ENCODE measurements around the gene SYS1. TPM values are rescaled to one million over a fixed set of nuclear protein-coding genes. Genes with fewer than 3 reads are reported as not detected.
A peak's percentile ranks its signal among the peaks of the same experiment; 100 is the strongest.

The SYS1 gene
- total RNA-seq: 10 to 100 TPM; 23.9 to 25.6 TPM

DNA sequence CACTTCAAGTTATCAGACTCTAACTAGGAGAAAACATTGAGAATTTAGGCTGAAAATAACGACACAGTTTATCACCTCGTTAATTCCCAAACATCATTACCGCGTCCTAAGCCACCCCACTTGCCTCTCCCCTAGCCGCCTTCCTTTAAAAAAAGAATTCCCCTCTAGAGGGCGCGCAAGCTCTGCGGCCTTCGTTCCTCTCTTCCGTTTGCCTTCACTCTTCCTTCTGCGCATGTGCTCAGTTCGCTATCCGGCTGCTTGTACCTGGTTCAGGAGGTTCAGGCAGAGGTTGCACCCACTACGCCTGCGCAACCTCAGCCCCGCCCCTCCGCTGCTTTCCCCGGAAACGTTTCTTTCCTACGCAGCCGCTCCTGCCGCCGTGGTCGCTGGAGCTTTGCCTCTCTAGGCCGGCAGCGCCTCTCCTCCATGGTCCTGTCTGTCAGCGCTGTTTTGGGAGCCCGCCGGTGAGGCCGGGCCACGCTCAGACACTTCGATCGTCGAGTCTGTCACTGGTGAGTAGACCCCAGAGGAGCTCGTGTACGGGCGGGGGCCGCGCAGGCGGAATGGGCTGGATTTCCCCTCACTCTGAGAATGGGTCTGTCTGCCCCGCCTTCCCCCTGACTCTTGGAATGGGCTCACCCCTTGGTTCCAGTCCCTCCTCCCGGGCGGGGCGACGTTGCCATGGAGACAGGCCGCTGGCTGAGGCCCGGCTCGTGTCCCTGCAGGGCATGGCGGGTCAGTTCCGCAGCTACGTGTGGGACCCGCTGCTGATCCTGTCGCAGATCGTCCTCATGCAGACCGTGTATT lies at the start of gene SYS1:
Gene SYS1, plus strand, starts transcription at position 353 of the 807 bp plus-strand sequence. Its CDS starts 376 bp downstream, at position 729.
- Mint-ChIP-seq H3K27me3 (no peaks in the 10 kb centered on the region), H3K4me3 (peak within 1 kb of the TSS; percentile 92), H3K9me3 (no peaks in the 10 kb centered on the region), H3K36me3 (ENCODE audit: low read depth) (peaks cover 24% of the 10 kb centered on the region), H3K4me1 (peaks cover 59% of the 10 kb centered on the region), H3K27ac (peak within 1 kb of the TSS; percentile 92)
- CTCF ChIA-PET: interaction anchor here (0.6 to 4.5 kb wide), 43 partner anchors 10 to 753 kb away, joined by 3 to 71 read pairs (median 4); partner anchors contain the start of genes DBNDD2, PIGT, SDC4 and WFDC10A
- POLR2A ChIA-PET: interaction anchor here (0.6 to 1.6 kb wide), 3 partner anchors 10 to 74 kb away, joined by 3 to 10 read pairs (median 5); no protein-coding TSS in a partner anchor
- DNase-seq: peak; percentile 99

- Mint-ChIP-seq H3K9me3 (no peaks in the 10 kb centered on the region), H3K4me3 (no peak overlapping the region), H3K27me3 (peaks cover 48% of the 10 kb centered on the region), H3K36me3 (ENCODE audit: low read depth) (no peaks in the 10 kb centered on the region), H3K27ac (no peak overlapping the region), H3K4me1 (peaks cover 34% of the 10 kb centered on the region)
- ChIA-PET CTCF (interaction anchor here (1.0 to 1.4 kb wide), 4 partner anchors 11 to 457 kb away, joined by 3 to 5 read pairs (median 4); no protein-coding TSS in a partner anchor), POLR2A (no interaction called here)
- DNase-seq: no peak
Measured at GRCh38 chr20:45313943-45314342, 49.0 kb upstream of the SYS1 start.

GRCh38 chr20:45315672-45316071 lies 47.3 kb upstream of the SYS1 start:
- no peak for DNase-seq
- H3K27me3 Mint-ChIP-seq: peaks cover 43% of the 10 kb centered on the region
- no peaks in the 10 kb centered on the region for H3K36me3 Mint-ChIP-seq (ENCODE audit: low read depth)
- no peak overlapping the region for H3K4me3 Mint-ChIP-seq
- H3K9me3 Mint-ChIP-seq: no peaks in the 10 kb centered on the region
- H3K27ac Mint-ChIP-seq: no peak overlapping the region
- H3K4me1 Mint-ChIP-seq: peaks cover 43% of the 10 kb centered on the region
- ChIA-PET POLR2A (no interaction called here), CTCF (interaction anchor here (0.6 to 0.7 kb wide), 3 partner anchors 11 to 456 kb away, joined by 3 to 4 read pairs (median 3); no protein-coding TSS in a partner anchor)

DNA sequence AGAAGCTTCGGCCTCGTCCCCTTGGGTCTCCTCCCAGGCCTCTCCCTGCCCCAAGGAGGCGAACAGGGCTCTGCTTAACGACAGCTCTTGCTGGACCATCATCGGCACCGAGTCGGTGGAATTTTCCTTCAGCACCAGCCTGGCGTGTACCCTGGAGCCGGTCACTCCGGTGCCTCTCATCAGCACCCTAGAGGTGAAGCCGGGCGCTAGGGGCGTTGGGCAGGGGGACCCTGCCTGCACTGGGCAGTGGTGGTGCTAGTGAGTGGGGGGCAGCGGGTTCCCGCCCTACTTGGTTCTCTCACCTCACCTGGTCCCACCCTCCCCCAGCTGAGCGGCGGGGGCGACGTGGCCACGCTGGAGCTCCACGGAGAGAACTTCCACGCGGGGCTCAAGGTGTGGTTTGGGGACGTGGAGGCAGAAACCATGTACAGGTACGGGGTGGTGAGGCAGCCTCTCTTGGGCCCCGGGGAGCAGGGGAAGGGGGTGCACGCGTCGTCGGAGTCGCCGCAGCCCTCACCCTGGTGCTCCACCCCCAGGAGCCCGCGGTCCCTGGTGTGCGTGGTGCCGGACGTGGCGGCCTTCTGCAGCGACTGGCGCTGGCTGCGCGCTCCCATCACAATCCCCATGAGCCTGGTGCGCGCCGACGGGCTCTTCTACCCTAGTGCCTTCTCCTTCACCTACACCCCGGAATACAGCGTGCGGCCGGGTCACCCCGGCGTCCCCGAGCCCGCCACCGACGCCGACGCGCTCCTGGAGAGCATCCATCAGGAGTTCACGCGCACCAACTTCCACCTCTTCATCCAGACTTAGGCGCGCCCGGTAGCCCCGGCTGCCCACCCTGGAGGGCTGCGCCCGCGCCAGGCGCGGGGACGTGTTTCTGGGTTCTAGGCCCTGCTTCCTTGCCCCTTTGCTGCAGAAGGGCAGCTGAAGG lies 46.5 kb upstream of the SYS1 start:
- Mint-ChIP-seq H3K4me3 (no peak overlapping the region), H3K27ac (no peak overlapping the region), H3K36me3 (ENCODE audit: low read depth) (no peaks in the 10 kb centered on the region), H3K9me3 (no peaks in the 10 kb centered on the region), H3K27me3 (peaks cover 39% of the 10 kb centered on the region), H3K4me1 (peaks cover 47% of the 10 kb centered on the region)
- DNase-seq: no peak
- CTCF ChIA-PET: interaction anchor here (2.8 to 3.6 kb wide), 2 partner anchors 14 to 24 kb away, joined by 15 to 20 read pairs; no protein-coding TSS in a partner anchor
- POLR2A ChIA-PET: no interaction called here

DNA sequence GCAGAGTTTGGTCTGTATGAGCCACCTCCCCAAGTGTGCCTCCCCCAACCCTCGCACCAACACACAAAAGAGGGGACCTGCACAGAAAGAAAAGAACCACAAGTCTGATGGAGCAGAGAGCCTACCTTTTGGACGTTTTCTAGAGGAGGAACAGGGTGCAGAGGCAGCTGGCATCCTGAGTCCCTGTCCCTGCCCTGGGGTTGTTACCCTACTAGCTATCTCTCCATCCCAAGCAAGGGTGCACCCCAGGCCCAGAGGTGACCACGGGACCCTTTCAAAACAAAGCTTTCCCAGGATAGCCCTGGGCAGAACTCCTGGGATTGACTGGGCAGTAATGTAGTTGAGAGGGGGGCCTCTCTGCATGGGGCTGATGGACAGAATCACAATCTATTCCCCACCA lies 45.1 kb upstream of the SYS1 start:
- peaks cover 34% of the 10 kb centered on the region for H3K27me3 Mint-ChIP-seq
- no peaks in the 10 kb centered on the region for H3K36me3 Mint-ChIP-seq (ENCODE audit: low read depth)
- no peaks in the 10 kb centered on the region for H3K9me3 Mint-ChIP-seq
- H3K4me1 Mint-ChIP-seq: peaks cover 44% of the 10 kb centered on the region
- ChIA-PET CTCF (interaction anchor here (0.7 to 3.6 kb wide), 9 partner anchors 8 to 350 kb away, joined by 3 to 20 read pairs (median 8); partner anchors contain the start of gene SYS1), POLR2A (interaction anchor here (0.5 to 0.6 kb wide), 2 partner anchors 15 to 147 kb away, joined by 3 read pairs; no protein-coding TSS in a partner anchor)
- no peak overlapping the region for H3K4me3 Mint-ChIP-seq
- no peak for DNase-seq
- H3K27ac Mint-ChIP-seq: no peak overlapping the region

GRCh38 chr20:45318386-45318939 lies 44.5 kb upstream of the SYS1 start:
- ChIA-PET CTCF (interaction anchor here (0.7 to 3.6 kb wide), 22 partner anchors 8 to 639 kb away, joined by 3 to 20 read pairs (median 4); partner anchors contain the start of genes SDC4 and SYS1), POLR2A (interaction anchor here (0.6 kb wide), 1 partner anchor 147 kb away, joined by 3 read pairs; no protein-coding TSS in a partner anchor)
- Mint-ChIP-seq H3K9me3 (no peaks in the 10 kb centered on the region), H3K27me3 (peaks cover 32% of the 10 kb centered on the region), H3K27ac (peak overlapping the region; percentile 14), H3K36me3 (ENCODE audit: low read depth) (no peaks in the 10 kb centered on the region), H3K4me3 (no peak overlapping the region), H3K4me1 (peaks cover 44% of the 10 kb centered on the region)
- DNase-seq: no peak

- H3K27ac Mint-ChIP-seq: peak overlapping the region; percentile 85
- ChIA-PET CTCF (interaction anchor here (0.7 to 3.6 kb wide), 20 partner anchors 9 to 638 kb away, joined by 3 to 20 read pairs (median 4); partner anchors contain the start of genes SDC4 and SYS1), POLR2A (interaction anchor here (1.0 kb wide), 1 partner anchor 44 kb away, joined by 3 read pairs; the partner anchor contains the start of gene SYS1)
- peaks cover 44% of the 10 kb centered on the region for H3K4me1 Mint-ChIP-seq
- no peaks in the 10 kb centered on the region for H3K36me3 Mint-ChIP-seq (ENCODE audit: low read depth)
- no peak for DNase-seq
- H3K27me3 Mint-ChIP-seq: peaks cover 29% of the 10 kb centered on the region
- H3K9me3 Mint-ChIP-seq: no peaks in the 10 kb centered on the region
- peak overlapping the region; percentile 10 for H3K4me3 Mint-ChIP-seq
Measured at GRCh38 chr20:45318948-45319347, 44.0 kb upstream of the SYS1 start.

DNA sequence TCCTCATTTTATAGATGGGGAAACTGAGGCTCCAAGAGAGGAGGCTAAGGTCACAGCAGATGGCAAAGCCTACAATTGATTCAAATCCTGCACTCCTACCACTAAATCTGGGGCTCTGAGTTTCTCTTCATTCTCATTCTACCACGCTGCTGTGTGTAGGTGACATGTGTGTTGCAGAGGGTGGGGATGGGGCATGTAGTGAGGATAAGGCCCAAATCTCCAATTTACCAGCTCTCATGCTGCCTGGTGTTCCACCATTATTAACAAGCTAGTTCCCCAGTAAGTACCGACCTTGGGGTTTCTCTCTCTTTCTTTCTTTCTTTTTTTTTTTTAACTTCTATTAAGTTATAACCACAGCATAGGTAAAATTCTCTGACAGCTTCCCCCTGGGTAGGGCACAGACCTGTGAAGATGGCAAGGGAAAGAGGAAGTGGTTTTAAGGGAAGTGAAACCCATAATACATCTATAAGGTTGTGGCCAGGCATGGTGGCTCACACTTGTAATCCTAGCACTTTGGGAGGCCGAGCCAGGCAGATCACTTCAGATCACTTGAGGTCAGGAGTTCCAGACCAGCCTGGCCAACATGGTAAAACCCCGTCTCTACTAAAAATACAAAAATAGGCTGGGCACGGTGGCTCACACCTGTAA lies 41.9 kb upstream of the SYS1 start:
- DNase-seq: peak; percentile 37
- no peaks in the 10 kb centered on the region for H3K9me3 Mint-ChIP-seq
- H3K27me3 Mint-ChIP-seq: peaks cover 14% of the 10 kb centered on the region
- H3K27ac Mint-ChIP-seq: peak overlapping the region; percentile 81
- POLR2A ChIA-PET: no interaction called here
- no peak overlapping the region for H3K4me3 Mint-ChIP-seq
- H3K4me1 Mint-ChIP-seq: peaks cover 42% of the 10 kb centered on the region
- H3K36me3 Mint-ChIP-seq (ENCODE audit: low read depth): no peaks in the 10 kb centered on the region
- CTCF ChIA-PET: interaction anchor here (0.6 to 1.5 kb wide), 7 partner anchors 18 to 125 kb away, joined by 3 to 4 read pairs (median 3); partner anchors contain the start of gene SYS1

DNA sequence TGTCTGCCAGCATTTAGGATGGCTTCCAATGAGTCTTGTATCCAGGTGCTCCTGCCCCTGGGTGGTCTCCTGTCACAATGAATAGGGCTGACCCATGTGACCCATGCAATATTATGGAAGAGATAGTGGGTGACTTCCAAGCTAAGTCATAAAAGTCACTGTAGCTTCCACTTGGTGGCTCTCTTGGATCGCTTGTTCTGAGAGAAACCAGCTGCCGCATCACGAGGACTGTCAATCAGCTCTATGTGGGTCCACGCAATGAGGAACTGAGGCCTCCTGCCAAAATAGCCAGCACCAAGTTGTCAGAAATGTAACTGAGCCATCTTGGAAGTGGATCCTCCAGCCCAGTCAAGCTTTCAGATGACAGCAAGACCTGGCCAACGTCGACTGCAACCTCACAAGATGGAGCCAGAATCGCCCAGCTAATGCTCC lies 40.0 kb upstream of the SYS1 start:
- no peaks in the 10 kb centered on the region for H3K9me3 Mint-ChIP-seq
- ChIA-PET CTCF (interaction anchor here (0.9 to 3.8 kb wide), 9 partner anchors 11 to 127 kb away, joined by 3 to 10 read pairs (median 5); partner anchors contain the start of gene SYS1), POLR2A (no interaction called here)
- H3K4me3 Mint-ChIP-seq: no peak overlapping the region
- H3K36me3 Mint-ChIP-seq (ENCODE audit: low read depth): peaks cover 1% of the 10 kb centered on the region
- no peak overlapping the region for H3K27ac Mint-ChIP-seq
- peaks cover 32% of the 10 kb centered on the region for H3K4me1 Mint-ChIP-seq
- no peaks in the 10 kb centered on the region for H3K27me3 Mint-ChIP-seq
- DNase-seq: no peak

GRCh38 chr20:45323731-45324130 lies 39.2 kb upstream of the SYS1 start:
- H3K36me3 Mint-ChIP-seq (ENCODE audit: low read depth): peaks cover 1% of the 10 kb centered on the region
- ChIA-PET POLR2A (no interaction called here), CTCF (interaction anchor here (1.1 to 3.8 kb wide), 8 partner anchors 11 to 126 kb away, joined by 3 to 10 read pairs (median 6); partner anchors contain the start of gene SYS1)
- no peak for DNase-seq
- no peak overlapping the region for H3K4me3 Mint-ChIP-seq
- H3K4me1 Mint-ChIP-seq: peaks cover 25% of the 10 kb centered on the region
- no peaks in the 10 kb centered on the region for H3K27me3 Mint-ChIP-seq
- no peaks in the 10 kb centered on the region for H3K9me3 Mint-ChIP-seq
- H3K27ac Mint-ChIP-seq: no peak overlapping the region

DNA sequence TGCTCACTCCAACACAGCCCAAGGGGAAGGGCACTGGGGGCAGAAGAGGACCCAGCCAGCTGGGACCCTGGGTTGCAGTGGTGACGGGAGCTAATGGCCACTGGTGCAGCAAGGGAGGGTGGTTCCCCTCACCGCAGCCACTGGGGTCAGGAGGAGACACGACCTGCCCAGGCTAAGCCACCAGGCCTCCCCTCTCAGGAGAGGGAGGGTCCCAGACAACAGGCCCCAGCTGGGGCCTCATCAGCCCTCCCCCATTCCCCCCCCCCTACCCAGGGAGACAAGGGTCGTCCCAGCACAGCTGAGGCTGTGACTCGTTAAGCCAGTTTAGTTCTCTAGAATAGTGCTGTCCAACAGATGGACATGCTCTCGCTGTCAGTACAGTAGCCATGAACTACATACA lies 37.6 kb upstream of the SYS1 start:
- Mint-ChIP-seq H3K4me1 (peaks cover 12% of the 10 kb centered on the region), H3K9me3 (no peaks in the 10 kb centered on the region), H3K27ac (no peak overlapping the region), H3K4me3 (no peak overlapping the region), H3K36me3 (ENCODE audit: low read depth) (peaks cover 1% of the 10 kb centered on the region), H3K27me3 (no peaks in the 10 kb centered on the region)
- ChIA-PET POLR2A (no interaction called here), CTCF (interaction anchor here (0.6 to 3.8 kb wide), 6 partner anchors 14 to 468 kb away, joined by 3 to 10 read pairs (median 5); partner anchors contain the start of gene SYS1)
- DNase-seq: no peak
